ENCODE results near the gene UVRAG.

Gene UVRAG

GRCh38 chr11:75814677-75815344 is at the start of gene UVRAG:
UVRAG (plus strand) TSS chr11:75815210; CDS start chr11:75815408, 198 bp downstream.
- Histone ChIP-seq H3K9me3 (ENCODE audit: control insufficient read depth in 5 of 5, low read length in 5 of 5) (no peaks in the 10 kb centered on the region), H3K27me3 (ENCODE audit: control insufficient read depth in 5 of 5, insufficient read depth in 4 of 5, low read length in 5 of 5) (no peaks in the 10 kb centered on the region), H3K4me1 (ENCODE audit: control insufficient read depth in 5 of 5, insufficient read depth in 5 of 5, low read length in 5 of 5) (peaks cover 11 to 80% (median 70%) of the 10 kb centered on the region in 5 donors), H3K27ac (ENCODE audit: low read depth, low read length) (peak within 1 kb of the TSS; percentile 92), H3K9ac (ENCODE audit: low read length in 5 of 5) (peak within 1 kb of the TSS; percentile 88 to 96 (median 92)), H3K4me3 (ENCODE audit: low read depth in 1 of 5, low read length in 5 of 5) (peak within 1 kb of the TSS; percentile 75 to 93 (median 88)), H3K36me3 (ENCODE audit: control insufficient read depth in 5 of 5, insufficient read depth in 5 of 5, low read length in 5 of 5) (no peaks in the 10 kb centered on the region)

GRCh38 chr11:75766443-75767227 is 48.4 kb upstream of the UVRAG start:
- Histone ChIP-seq H3K4me3 (ENCODE audit: low read depth in 1 of 5, low read length in 5 of 5) (no peak overlapping the region), H3K36me3 (ENCODE audit: control insufficient read depth in 5 of 5, insufficient read depth in 5 of 5, low read length in 5 of 5) (no peaks in the 10 kb centered on the region), H3K4me1 (ENCODE audit: control insufficient read depth in 5 of 5, insufficient read depth in 5 of 5, low read length in 5 of 5) (peaks cover 4 to 87% (median 85%) of the 10 kb centered on the region in 5 donors), H3K27me3 (ENCODE audit: control insufficient read depth in 5 of 5, insufficient read depth in 4 of 5, low read length in 5 of 5) (peaks cover 0 to 5% (median 0%) of the 10 kb centered on the region in 5 donors), H3K9me3 (ENCODE audit: control insufficient read depth in 5 of 5, low read length in 5 of 5) (no peaks in the 10 kb centered on the region), H3K9ac (ENCODE audit: low read length in 5 of 5) (peak overlapping the region in 1 of 5 donors; percentile 37), H3K27ac (ENCODE audit: low read depth, low read length) (peak overlapping the region; percentile 96)

- no peak overlapping the region for H3K4me3 ChIP-seq (ENCODE audit: low read depth in 1 of 5, low read length in 5 of 5)
- H3K27ac ChIP-seq (ENCODE audit: low read depth, low read length): peak overlapping the region; percentile 96
- H3K9ac ChIP-seq (ENCODE audit: low read length in 5 of 5): no peak overlapping the region
- peaks cover 0 to 5% (median 0%) of the 10 kb centered on the region in 5 donors for H3K27me3 ChIP-seq (ENCODE audit: control insufficient read depth in 5 of 5, insufficient read depth in 4 of 5, low read length in 5 of 5)
- peaks cover 7 to 86% (median 84%) of the 10 kb centered on the region in 5 donors for H3K4me1 ChIP-seq (ENCODE audit: control insufficient read depth in 5 of 5, insufficient read depth in 5 of 5, low read length in 5 of 5)
- no peaks in the 10 kb centered on the region for H3K9me3 ChIP-seq (ENCODE audit: control insufficient read depth in 5 of 5, low read length in 5 of 5)
- no peaks in the 10 kb centered on the region for H3K36me3 ChIP-seq (ENCODE audit: control insufficient read depth in 5 of 5, insufficient read depth in 5 of 5, low read length in 5 of 5)
Measured at GRCh38 chr11:75767228-75767572, 47.8 kb upstream of the UVRAG start.

GRCh38 chr11:75767793-75768111 is 47.3 kb upstream of the UVRAG start:
- Histone ChIP-seq H3K4me3 (ENCODE audit: low read depth in 1 of 5, low read length in 5 of 5) (peak overlapping the region in 3 of 5 donors; percentile 73 to 79 (median 73)), H3K27ac (ENCODE audit: low read depth, low read length) (peak overlapping the region; percentile 96), H3K9me3 (ENCODE audit: control insufficient read depth in 5 of 5, low read length in 5 of 5) (no peaks in the 10 kb centered on the region), H3K4me1 (ENCODE audit: control insufficient read depth in 5 of 5, insufficient read depth in 5 of 5, low read length in 5 of 5) (peaks cover 7 to 90% (median 89%) of the 10 kb centered on the region in 5 donors), H3K36me3 (ENCODE audit: control insufficient read depth in 5 of 5, insufficient read depth in 5 of 5, low read length in 5 of 5) (no peaks in the 10 kb centered on the region), H3K9ac (ENCODE audit: low read length in 5 of 5) (peak overlapping the region in 2 of 5 donors; percentile 54 to 92), H3K27me3 (ENCODE audit: control insufficient read depth in 5 of 5, insufficient read depth in 4 of 5, low read length in 5 of 5) (peaks cover 0 to 5% (median 0%) of the 10 kb centered on the region in 5 donors)

GRCh38 chr11:75768112-75768908 is 46.7 kb upstream of the UVRAG start, which contains the start of gene DGAT2:
DGAT2 (plus strand) TSS chr11:75768778; CDS start chr11:75768992, 214 bp downstream.
- Histone ChIP-seq H3K27ac (ENCODE audit: low read depth, low read length) (peak within 1 kb of the TSS; percentile 96), H3K4me1 (ENCODE audit: control insufficient read depth in 5 of 5, insufficient read depth in 5 of 5, low read length in 5 of 5) (peaks cover 7 to 91% (median 90%) of the 10 kb centered on the region in 5 donors), H3K9me3 (ENCODE audit: control insufficient read depth in 5 of 5, low read length in 5 of 5) (no peaks in the 10 kb centered on the region), H3K36me3 (ENCODE audit: control insufficient read depth in 5 of 5, insufficient read depth in 5 of 5, low read length in 5 of 5) (peaks cover 0 to 4% (median 0%) of the 10 kb centered on the region in 5 donors), H3K4me3 (ENCODE audit: low read depth in 1 of 5, low read length in 5 of 5) (peak within 1 kb of the TSS; percentile 45 to 95 (median 73)), H3K9ac (ENCODE audit: low read length in 5 of 5) (peak within 1 kb of the TSS; percentile 54 to 92 (median 78)), H3K27me3 (ENCODE audit: control insufficient read depth in 5 of 5, insufficient read depth in 4 of 5, low read length in 5 of 5) (peaks cover 0 to 5% (median 0%) of the 10 kb centered on the region in 5 donors)

- H3K4me3 ChIP-seq (ENCODE audit: low read depth in 1 of 5, low read length in 5 of 5): peak overlapping the region; percentile 45 to 95 (median 73)
- peak overlapping the region; percentile 96 for H3K27ac ChIP-seq (ENCODE audit: low read depth, low read length)
- H3K9ac ChIP-seq (ENCODE audit: low read length in 5 of 5): peak overlapping the region; percentile 54 to 92 (median 78)
- H3K9me3 ChIP-seq (ENCODE audit: control insufficient read depth in 5 of 5, low read length in 5 of 5): no peaks in the 10 kb centered on the region
- peaks cover 0 to 5% (median 0%) of the 10 kb centered on the region in 5 donors for H3K27me3 ChIP-seq (ENCODE audit: control insufficient read depth in 5 of 5, insufficient read depth in 4 of 5, low read length in 5 of 5)
- peaks cover 9 to 91% (median 90%) of the 10 kb centered on the region in 5 donors for H3K4me1 ChIP-seq (ENCODE audit: control insufficient read depth in 5 of 5, insufficient read depth in 5 of 5, low read length in 5 of 5)
- H3K36me3 ChIP-seq (ENCODE audit: control insufficient read depth in 5 of 5, insufficient read depth in 5 of 5, low read length in 5 of 5): peaks cover 0 to 8% (median 3%) of the 10 kb centered on the region in 5 donors
Measured at GRCh38 chr11:75768909-75769771, 45.9 kb upstream of the UVRAG start.

GRCh38 chr11:75770102-75770501 is 44.9 kb upstream of the UVRAG start:
- Histone ChIP-seq H3K4me1 (ENCODE audit: control insufficient read depth in 5 of 5, insufficient read depth in 5 of 5, low read length in 5 of 5) (peaks cover 6 to 91% (median 89%) of the 10 kb centered on the region in 5 donors), H3K4me3 (ENCODE audit: low read depth in 1 of 5, low read length in 5 of 5) (peak overlapping the region; percentile 45 to 95 (median 73)), H3K9me3 (ENCODE audit: control insufficient read depth in 5 of 5, low read length in 5 of 5) (no peaks in the 10 kb centered on the region), H3K36me3 (ENCODE audit: control insufficient read depth in 5 of 5, insufficient read depth in 5 of 5, low read length in 5 of 5) (peaks cover 0 to 16% (median 6%) of the 10 kb centered on the region in 5 donors), H3K27me3 (ENCODE audit: control insufficient read depth in 5 of 5, insufficient read depth in 4 of 5, low read length in 5 of 5) (peaks cover 0 to 5% (median 0%) of the 10 kb centered on the region in 5 donors), H3K9ac (ENCODE audit: low read length in 5 of 5) (peak overlapping the region; percentile 54 to 92 (median 87)), H3K27ac (ENCODE audit: low read depth, low read length) (peak overlapping the region; percentile 96)

- Histone ChIP-seq H3K4me1 (ENCODE audit: control insufficient read depth in 5 of 5, insufficient read depth in 5 of 5, low read length in 5 of 5) (peaks cover 6 to 93% (median 92%) of the 10 kb centered on the region in 5 donors), H3K36me3 (ENCODE audit: control insufficient read depth in 5 of 5, insufficient read depth in 5 of 5, low read length in 5 of 5) (peaks cover 0 to 33% (median 16%) of the 10 kb centered on the region in 5 donors), H3K4me3 (ENCODE audit: low read depth in 1 of 5, low read length in 5 of 5) (peak overlapping the region; percentile 45 to 95 (median 73)), H3K9me3 (ENCODE audit: control insufficient read depth in 5 of 5, low read length in 5 of 5) (no peaks in the 10 kb centered on the region), H3K9ac (ENCODE audit: low read length in 5 of 5) (peak overlapping the region; percentile 31 to 92 (median 87)), H3K27me3 (ENCODE audit: control insufficient read depth in 5 of 5, insufficient read depth in 4 of 5, low read length in 5 of 5) (peaks cover 0 to 5% (median 0%) of the 10 kb centered on the region in 5 donors), H3K27ac (ENCODE audit: low read depth, low read length) (peak overlapping the region; percentile 96)
Measured at GRCh38 chr11:75771646-75772410, 43.2 kb upstream of the UVRAG start.
